K562 (cell line): ENCODE measurements around the gene IRF2BP1. TPM values are rescaled to one million over a fixed set of nuclear protein-coding genes. Genes with fewer than 3 reads are reported as not detected.

Experiments used
- BCLAF1 ChIP-seq, 2 experiments: fragments of 450-650 bp in 1 of 2; IDR thresholded peaks; 2 replicates each; pipeline ENCODE4 v1.6.1; 2011 to 2017; ENCODE audit warnings: low read depth in 2 of 2, antibody characterized with exemption in 1 of 2, borderline replicate concordance in 1 of 2, low read length in 1 of 2, mild to moderate bottlenecking in 1 of 2, mixed read lengths in 1 of 2; ENCODE audit not compliant: control insufficient read depth in 1 of 2
- EGR1 ChIP-seq: fragments of 450-650 bp; conservative IDR thresholded peaks from 2 replicates; pipeline ENCODE4 v1.6.1; 2017; ENCODE audit warnings: mild to moderate bottlenecking
- FOXK2 ChIP-seq, 2 experiments: fragments of 450-650 bp; IDR thresholded peaks in 1 of 2; conservative IDR thresholded peaks in 1 of 2; 2 replicates each; pipeline ENCODE4 v1.6.1; 2016; ENCODE audit warnings: low read depth in 2 of 2, mild to moderate bottlenecking in 1 of 2
- GMEB1 ChIP-seq: fragments of 250-450 bp; sonication (Bioruptor Pico); IDR thresholded peaks from 2 replicates; pipeline ENCODE4 v1.4.0; 2020; ENCODE audit warnings: mild to moderate bottlenecking
- HMGN3 ChIP-seq: IDR thresholded peaks from 2 replicates; pipeline ENCODE4 v1.6.1; 2011; ENCODE audit warnings: borderline replicate concordance, low read depth, mild to moderate bottlenecking, mixed read lengths, low read length; ENCODE audit not compliant: insufficient read length; ENCODE audit errors: extremely low read depth
- MTA2 ChIP-seq: fragments of 450-650 bp; IDR thresholded peaks from 2 replicates; pipeline ENCODE4 v1.6.1; 2016; ENCODE audit warnings: low read depth
- MTA3 ChIP-seq: fragments of 450-650 bp; formaldehyde crosslinking; IDR thresholded peaks from 2 replicates; pipeline ENCODE4 v1.6.1; 2017; ENCODE audit warnings: mild to moderate bottlenecking, borderline replicate concordance
- NCOA1 ChIP-seq: fragments of 450-650 bp; IDR thresholded peaks from 2 replicates; pipeline ENCODE4 v1.6.1; 2016; ENCODE audit warnings: low read depth
- NR2C1 ChIP-seq, 2 experiments: fragments of 450-650 bp; IDR thresholded peaks; 2 replicates each; pipeline ENCODE4 v1.6.1; 2017; ENCODE audit warnings: mild to moderate bottlenecking in 2 of 2, antibody characterized with exemption in 1 of 2, inconsistent platforms in 1 of 2, missing compliant biosample characterization in 1 of 2, missing genetic modification characterization in 1 of 2
- NR2C2 ChIP-seq, 2 experiments: fragments of 200-800 bp in 1 of 2; sonication (Bioruptor generic) in 1 of 2; sonication (generic) in 1 of 2; formaldehyde crosslinking in 1 of 2; IDR thresholded peaks; 2 replicates each; pipeline versions ENCODE4 v1.6.1 to v1.8.0; 2016 to 2022; ENCODE audit warnings: mild to moderate bottlenecking in 1 of 2, missing compliant biosample characterization in 1 of 2, missing genetic modification characterization in 1 of 2, missing genetic modification reagents in 1 of 2
- POLR3A ChIP-seq: IDR thresholded peaks from 2 replicates; pipeline ENCODE4 v1.6.1; 2011; ENCODE audit warnings: borderline replicate concordance, mild to moderate bottlenecking, moderate library complexity; ENCODE audit not compliant: insufficient read length, insufficient read depth; ENCODE audit errors: extremely low read depth
- RFX5 ChIP-seq: IDR thresholded peaks from 2 replicates; pipeline ENCODE4 v1.6.1; 2011; ENCODE audit warnings: low read depth, mild to moderate bottlenecking, improper control_type of control experiment, low read length
- SAFB ChIP-seq: fragments of 200-400 bp; formaldehyde crosslinking; IDR thresholded peaks from 2 replicates; pipeline ENCODE4 v1.6.1; 2017; ENCODE audit warnings: low read depth, low read length, borderline replicate concordance
- SAP30 ChIP-seq: fragments of 200-600 bp; sonication (generic); IDR thresholded peaks from 2 replicates; pipeline ENCODE4 v1.6.1; 2012; ENCODE audit warnings: borderline replicate concordance, low read depth, mild to moderate bottlenecking, moderate library complexity, low read length, control low read depth, inconsistent platforms; ENCODE audit not compliant: insufficient read depth, poor library complexity, severe bottlenecking
- SNRNP70 ChIP-seq: fragments of 200-400 bp; formaldehyde crosslinking; optimal IDR thresholded peaks from 2 replicates; pipeline ENCODE3; 2017; ENCODE audit warnings: low read depth, low read length
- SRSF9 ChIP-seq: fragments of 200-400 bp; formaldehyde crosslinking; IDR thresholded peaks from 2 replicates; pipeline ENCODE4 v1.6.1; 2017; ENCODE audit warnings: low read depth, low read length, borderline replicate concordance
- TOE1 ChIP-seq, 2 experiments: fragments of 450-650 bp in 1 of 2; sonication (generic) in 1 of 2; formaldehyde crosslinking in 1 of 2; IDR thresholded peaks; 2 replicates each; pipeline versions ENCODE4 v1.7.1 to v1.8.0; 2016 to 2022; ENCODE audit warnings: borderline replicate concordance in 2 of 2, mild to moderate bottlenecking in 2 of 2, antibody characterized with exemption in 1 of 2, inconsistent platforms in 1 of 2, low read depth in 1 of 2, missing genetic modification reagents in 1 of 2, moderate library complexity in 1 of 2
- ZBTB43 ChIP-seq: sonication (generic); formaldehyde crosslinking; IDR thresholded peaks from 2 replicates; pipeline ENCODE4 v1.8.0; 2023; ENCODE audit warnings: mild to moderate bottlenecking, missing genetic modification reagents
- ZKSCAN8 ChIP-seq: fragments of 200-800 bp; sonication (Bioruptor generic); IDR thresholded peaks from 2 replicates; pipeline ENCODE4 v1.6.1; 2016; ENCODE audit warnings: missing genetic modification characterization, missing compliant biosample characterization
- ZNF707 ChIP-seq: fragments of 250-450 bp; sonication (Bioruptor Pico); conservative IDR thresholded peaks from 2 replicates; pipeline ENCODE4 v1.8.0; 2022; ENCODE audit warnings: inconsistent platforms, mild to moderate bottlenecking, moderate library complexity
- polyA plus RNA-seq, 8 experiments: library from polyadenylated mRNA; depleted of rRNA in 4 of 8; stranded (reverse) in 5 of 8; unstranded in 3 of 8; fragments of >200 nt; fragmentation: Nextera tagmentation in 2 of 8; fragmentation: Illumina TruSeq in 1 of 8; extraction: Ambion mirVana in 2 of 8; extraction: Trizol in 1 of 8; gene quantifications; 2 replicates each; pipeline versions ENCODE4 v1.2.1 to v1.2.3, GENCODE V29; 2011 to 2014; ENCODE audit warnings: inconsistent platforms in 1 of 8, missing spikeins in 1 of 8
- total RNA-seq, 7 experiments: library from RNA; depleted of rRNA in 6 of 7; stranded (reverse); fragments of >200 nt in 6 of 7; fragmentation: Illumina TruSeq in 2 of 7; extraction: Trizol in 2 of 7; gene quantifications; 2 replicates each; pipeline versions ENCODE4 v1.2.1 to v1.2.3, GENCODE V29; 2011 to 2021; ENCODE audit warnings: low replicate concordance in 1 of 7

Gene IRF2BP1
- total and polyA plus RNA-seq, 9 of the 15 experiments (the other 6 are each of a cell fraction or from before 2014, with no cell fraction given), result 0.61 to 35.9 (median 3.5) TPM

- TF ChIP-seq NR2C2 (CRISPR knock-in tag; IDR thresholded peaks at IDR 0.05) (no peak), NR2C2 (tag; IDR thresholded peaks at IDR 0.05) (no peak), NR2C1 (IDR thresholded peaks at IDR 0.05) (no peak), NR2C1 (tag; IDR thresholded peaks at IDR 0.05) (no peak), ZBTB43 (CRISPR knock-in tag) (no peak), MTA2 (no peak), ZNF707 (CRISPR knock-in tag) (no peak), EGR1 (no peak), HMGN3 (no peak), SRSF9 (no peak), GMEB1 (CRISPR knock-in tag) (no peak), SAFB (no peak), BCLAF1 (IDR thresholded peaks at IDR 0.05; ENCODE audit: borderline replicate concordance in 1 of 2, control insufficient read depth in 1 of 2, low read depth in 2 of 2, low read length in 1 of 2) (no peak), TOE1 (IDR thresholded peaks at IDR 0.05; ENCODE audit: borderline replicate concordance) (no peak), TOE1 (CRISPR knock-in tag; IDR thresholded peaks at IDR 0.05; ENCODE audit: borderline replicate concordance, low read depth) (no peak), ZKSCAN8 (no peak), RFX5 (no peak), FOXK2 (conservative IDR thresholded peaks at IDR 0.05 in 1 of 2, IDR thresholded peaks at IDR 0.05 in 1 of 2; ENCODE audit: low read depth in 2 of 2) (no peak), NCOA1 (no peak), MTA3 (no peak), SNRNP70 (no peak), POLR3A (no peak), SAP30 (no peak)
Observed at GRCh38 chr19:45931055-45931454, 45.1 kb upstream of the IRF2BP1 start (continued).
